H1 (cell line): ENCODE data around the gene CHST11. TPM values are rescaled to one million over a fixed set of nuclear protein-coding genes. Genes with fewer than 3 reads are reported as not detected.

Source experiments
- CEBPB ChIP-seq: IDR thresholded peaks from 2 replicates; pipeline ENCODE4 v1.6.1; 2012; ENCODE audit warnings: low read depth, low read length
- CHD1 ChIP-seq: IDR thresholded peaks from 2 replicates; pipeline ENCODE4 v1.6.1; 2012; ENCODE audit warnings: low read depth, low read length, improper control_type of control experiment
- POU5F1 ChIP-seq: IDR thresholded peaks from 2 replicates; pipeline ENCODE4 v1.6.1; 2011; ENCODE audit warnings: low read depth, mild to moderate bottlenecking, low read length, moderate library complexity
- SIX5 ChIP-seq: IDR thresholded peaks from 2 replicates; pipeline ENCODE4 v1.6.1; 2011; ENCODE audit warnings: mild to moderate bottlenecking, low read depth, low read length
- polyA plus RNA-seq, 7 experiments: library from polyadenylated mRNA; depleted of rRNA in 3 of 7; stranded (reverse) in 5 of 7; unstranded in 2 of 7; fragments of >200 nt in 5 of 7; fragments of 200-250 nt in 2 of 7; gene quantifications; 1 replicate in 5 of 7; 2 replicates in 1 of 7; 4 replicates in 1 of 7; pipeline versions ENCODE4 v1.2.1 to v1.2.3, GENCODE V29; 2011 to 2013; ENCODE audit warnings: missing spikeins in 2 of 7, mixed read lengths in 2 of 7
- total RNA-seq: library from RNA; stranded (reverse); fragmentation: NEBNext Ultra II Directional; extraction: Animal tissue kit (Norgen Biotek cat#: 25700); gene quantifications from 2 replicates; pipeline ENCODE4 v1.2.1, GENCODE V29; 2021

CHST11 gene
- total and polyA plus RNA-seq, 2 of the 8 experiments (the other 6 are each of a cell fraction or from before 2014, with no cell fraction given), result 14.4 to 20.8 TPM

DNA sequence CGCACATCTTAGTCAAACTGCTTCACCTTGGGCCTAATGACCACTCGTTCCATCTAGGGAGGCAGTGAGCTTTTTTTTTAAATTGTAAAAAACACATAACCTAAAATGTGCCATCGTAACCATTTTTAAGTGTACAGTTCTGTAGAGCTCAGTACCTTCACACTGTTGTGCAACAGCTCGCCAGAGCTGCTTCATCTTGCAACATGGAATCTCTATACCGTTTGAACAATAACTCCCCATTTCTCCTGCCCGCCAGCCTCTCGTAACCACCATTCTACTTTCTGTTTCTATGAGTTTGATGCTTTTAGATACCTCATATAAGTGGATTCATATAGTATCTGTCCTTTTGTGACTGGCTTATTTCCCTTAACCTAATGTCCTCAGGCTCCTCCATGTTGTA is 196.2 kb downstream of the CHST11 start (continued):
- TF ChIP-seq POU5F1 (no peak), SIX5 (no peak), CHD1 (no peak), CEBPB (no peak)
